Neural cell (in vitro differentiated cells): ENCODE measurements around the gene ATP1A4. TPM values are rescaled to one million over a fixed set of nuclear protein-coding genes. Genes with fewer than 3 reads are reported as not detected.

Source experiments
- H2AFZ ChIP-seq: fragments of 200-600, 300-800 bp; sonication (generic), shearing (Covaris generic); 2 replicates; pipeline ENCODE4 v1.6.0; 2014; ENCODE audit warnings: low read depth, mild to moderate bottlenecking, antibody characterized with exemption, low read length, moderate library complexity
- H3F3A ChIP-seq: fragments of 200-600 bp; shearing (Covaris generic); 2 replicates; pipeline ENCODE4 v1.6.1; 2016; ENCODE audit warnings: mild to moderate bottlenecking, moderate library complexity, mixed read lengths, antibody characterized with exemption, low read length; ENCODE audit not compliant: insufficient read depth, poor library complexity, severe bottlenecking
- H3K27ac ChIP-seq: fragments of 200-600, 300-800 bp; sonication (generic), shearing (Covaris generic); 2 replicates; pipeline ENCODE4 v1.5.1; 2014; ENCODE audit warnings: mild to moderate bottlenecking, low read length, moderate library complexity
- H3K27me3 ChIP-seq: fragments of 300-800, 200-600 bp; sonication (generic), shearing (Covaris generic); 2 replicates; pipeline ENCODE4 v1.6.0; 2014; ENCODE audit warnings: mild to moderate bottlenecking, low read depth, low read length, moderate library complexity; ENCODE audit not compliant: insufficient read depth
- H3K36me3 ChIP-seq: fragments of 300-800, 200-600 bp; sonication (generic), shearing (Covaris generic); 2 replicates; pipeline ENCODE4 v1.5.1; 2014; ENCODE audit warnings: mild to moderate bottlenecking, antibody characterized with exemption, low read length, moderate library complexity; ENCODE audit not compliant: insufficient read depth
- H3K4me2 ChIP-seq: fragments of 300-800, 200-600 bp; sonication (generic), shearing (Covaris generic); 2 replicates; pipeline ENCODE4 v1.6.0; 2014; ENCODE audit warnings: mild to moderate bottlenecking, low read length
- H3K4me3 ChIP-seq: fragments of 300-800, 200-600 bp; sonication (generic), shearing (Covaris generic); 2 replicates; pipeline ENCODE4 v1.5.1; 2014; ENCODE audit warnings: mild to moderate bottlenecking, low read length, moderate library complexity
- H3K79me2 ChIP-seq: fragments of 200-600 bp; shearing (Covaris generic); replicated peaks from 2 replicates; pipeline ENCODE4 v1.6.0; 2014; ENCODE audit warnings: mild to moderate bottlenecking, low read length, moderate library complexity; ENCODE audit not compliant: insufficient read depth
- H3K9ac ChIP-seq: fragments of 300-800, 200-600 bp; sonication (generic), shearing (Covaris generic); 2 replicates; pipeline ENCODE4 v1.6.1; 2016; ENCODE audit warnings: mild to moderate bottlenecking, low read length, mixed read lengths
- H3K9me2 ChIP-seq: fragments of 200-600 bp; shearing (Covaris generic); 2 replicates; pipeline ENCODE4 v1.6.1; 2016; ENCODE audit warnings: mild to moderate bottlenecking, low read length, mixed read lengths; ENCODE audit not compliant: insufficient read depth
- H3K9me3 ChIP-seq: fragments of 200-600, 300-800 bp; sonication (generic), shearing (Covaris generic); 2 replicates; pipeline ENCODE4 v1.6.1; 2016; ENCODE audit warnings: mild to moderate bottlenecking, mixed run types, low read length, moderate library complexity, mixed read lengths
- H4K20me1 ChIP-seq: fragments of 200-600 bp; shearing (Covaris generic); 2 replicates; pipeline ENCODE4 v1.6.1; 2016; ENCODE audit warnings: mild to moderate bottlenecking, mixed run types; ENCODE audit not compliant: insufficient read depth
- CTCF ChIP-seq: fragments of 450-650 bp; IDR thresholded peaks from 2 replicates; pipeline ENCODE4 v1.5.1; 2014; ENCODE audit warnings: antibody characterized with exemption, mild to moderate bottlenecking, moderate library complexity; ENCODE audit not compliant: poor library complexity, severe bottlenecking
- EP300 ChIP-seq: fragments of 450-650 bp; conservative IDR thresholded peaks from 2 replicates; pipeline ENCODE4 v1.6.1; 2014; ENCODE audit warnings: antibody characterized with exemption, mild to moderate bottlenecking, moderate library complexity; ENCODE audit not compliant: poor library complexity, severe bottlenecking
- EZH2 ChIP-seq: fragments of 200-600, 300-800 bp; shearing (Covaris generic), sonication (generic); IDR thresholded peaks from 2 replicates; pipeline ENCODE4 v1.6.1; 2014; ENCODE audit warnings: antibody characterized with exemption, low read length, borderline replicate concordance, mild to moderate bottlenecking; ENCODE audit not compliant: insufficient read depth, poor library complexity, severe bottlenecking
- MXI1 ChIP-seq: fragments of 450-650 bp; conservative IDR thresholded peaks from 2 replicates; pipeline ENCODE4 v1.6.1; 2014; ENCODE audit warnings: antibody characterized with exemption, mild to moderate bottlenecking; ENCODE audit not compliant: poor library complexity, severe bottlenecking
- POLR2AphosphoS5 ChIP-seq: IDR thresholded peaks from 2 replicates; pipeline ENCODE4 v1.6.1; 2012
- RAD21 ChIP-seq: fragments of 450-650 bp; conservative IDR thresholded peaks from 2 replicates; pipeline ENCODE4 v1.6.1; 2014; ENCODE audit warnings: antibody characterized with exemption, mild to moderate bottlenecking, moderate library complexity
- REST ChIP-seq: IDR thresholded peaks from 2 replicates; pipeline ENCODE4 v1.6.1; 2012; ENCODE audit warnings: borderline replicate concordance
- SMC3 ChIP-seq: fragments of 450-650 bp; conservative IDR thresholded peaks from 2 replicates; pipeline ENCODE4 v1.6.1; 2014; ENCODE audit warnings: antibody characterized with exemption, mild to moderate bottlenecking, moderate library complexity; ENCODE audit not compliant: poor library complexity
- TAF1 ChIP-seq: IDR thresholded peaks from 2 replicates; pipeline ENCODE4 v1.6.1; 2012; ENCODE audit warnings: low read depth
- polyA plus RNA-seq: library from polyadenylated mRNA; depleted of rRNA; stranded (reverse); fragments of >200 nt; gene quantifications from 2 replicates; pipeline ENCODE4 v1.2.3, GENCODE V29; 2014

Gene ATP1A4
- polyA plus RNA-seq, 1 donor from 2014 or later, result not detected

GRCh38 chr1:160166166-160166868, 14.9 kb downstream of the ATP1A4 start:
- H4K20me1 ChIP-seq, result no peaks in the 10 kb centered on the region
- H2AFZ ChIP-seq, result no peak overlapping the region
- H3K9me3 ChIP-seq, result no peaks in the 10 kb centered on the region
- no peaks in the 10 kb centered on the region for H3F3A ChIP-seq
- H3K4me3 ChIP-seq, result no peak overlapping the region
- no peak overlapping the region for H3K27ac ChIP-seq
- no peak overlapping the region for H3K4me2 ChIP-seq
- no peaks in the 10 kb centered on the region for H3K79me2 ChIP-seq
- TF ChIP-seq MXI1 (no peak), CTCF (no peak), EZH2 (no peak), POLR2AphosphoS5 (no peak), SMC3 (no peak), REST (no peak), TAF1 (no peak), EP300 (no peak), RAD21 (no peak)
- H3K9me2 ChIP-seq, result no peaks in the 10 kb centered on the region
- H3K27me3 ChIP-seq, result no peaks in the 10 kb centered on the region
- H3K9ac ChIP-seq, result no peak overlapping the region
- no peaks in the 10 kb centered on the region for H3K36me3 ChIP-seq

GRCh38 chr1:160167056-160167455, 15.7 kb downstream of the ATP1A4 start:
- H3K36me3 ChIP-seq, result no peaks in the 10 kb centered on the region
- no peaks in the 10 kb centered on the region for H3K9me2 ChIP-seq
- no peak overlapping the region for H3K4me3 ChIP-seq
- H3K4me2 ChIP-seq, result no peak overlapping the region
- no peak overlapping the region for H3K27ac ChIP-seq
- no peaks in the 10 kb centered on the region for H3F3A ChIP-seq
- no peaks in the 10 kb centered on the region for H3K27me3 ChIP-seq
- H4K20me1 ChIP-seq, result no peaks in the 10 kb centered on the region
- no peak overlapping the region for H2AFZ ChIP-seq
- H3K9me3 ChIP-seq, result no peaks in the 10 kb centered on the region
- no peak overlapping the region for H3K9ac ChIP-seq
- TF ChIP-seq CTCF, result no peak
- no peak for TF ChIP-seq SMC3
- no peak for TF ChIP-seq TAF1
- TF ChIP-seq POLR2AphosphoS5, result no peak
- no peak for TF ChIP-seq EZH2
- TF ChIP-seq REST, result no peak
- no peak for TF ChIP-seq RAD21
- no peak for TF ChIP-seq MXI1
- no peak for TF ChIP-seq EP300
- no peaks in the 10 kb centered on the region for H3K79me2 ChIP-seq
